Uterus (tissue), 4 donors: ENCODE measurements around the gene THOC5. TPM values are rescaled to one million over a fixed set of nuclear protein-coding genes. Genes with fewer than 3 reads are reported as not detected.

Experiments
- DNase-seq, 2 donors: peaks; one replicate each; pipeline ENCODE4 v3.0.0-alpha.2; 2019 to 2020
- H3K27ac ChIP-seq, 2 donors: fragments of 200-600 bp; sonication (generic); 1 replicate in 1 of 2; 2 replicates in 1 of 2; pipeline ENCODE4 v1.5.1; 2016 to 2018
- H3K27me3 ChIP-seq, 2 donors: fragments of 200-600 bp; sonication (generic); one replicate each; pipeline ENCODE4 v1.5.1; 2018 to 2019; ENCODE audit warnings: control low read depth in 1 of 2
- H3K36me3 ChIP-seq, 2 donors: fragments of 200-600 bp; sonication (generic); one replicate each; pipeline ENCODE4 v1.5.1; 2019; ENCODE audit warnings: control low read depth in 1 of 2
- H3K4me1 ChIP-seq, 2 donors: fragments of 200-600 bp; sonication (generic); one replicate each; pipeline ENCODE4 v1.5.1; 2018 to 2019; ENCODE audit warnings: control low read depth in 1 of 2
- H3K4me3 ChIP-seq, 2 donors: fragments of 200-600 bp; sonication (generic); 1 replicate in 1 of 2; 2 replicates in 1 of 2; pipeline ENCODE4 v1.5.1; 2018 to 2019; ENCODE audit warnings: mild to moderate bottlenecking in 1 of 2
- H3K9me3 ChIP-seq, 2 donors: fragments of 200-600 bp; sonication (generic); one replicate each; pipeline ENCODE4 v1.5.1; 2019; ENCODE audit warnings: control low read depth in 1 of 2
- POLR2A ChIP-seq, 2 donors: fragments of 450-650 bp; IDR thresholded peaks; one replicate each; pipeline ENCODE4 v1.6.1; 2016; ENCODE audit warnings: antibody characterized with exemption in 2 of 2, mild to moderate bottlenecking in 1 of 2, moderate library complexity in 1 of 2
- intact Hi-C: fragments of 100-400 bp; cut with DNase I; formaldehyde crosslinking; loops from one replicate; pipeline ENCODE4 v1.15.1; 2023; ENCODE audit warnings: low total_unique reads
- total RNA-seq, 4 donors: library from RNA; depleted of rRNA in 3 of 4; stranded (reverse); fragments of >200 nt in 3 of 4; gene quantifications; one replicate each; pipeline versions ENCODE4 v1.1.0 to v1.2.4, GENCODE V29; 2014 to 2023
- TF ChIP-seq, protein P1 (sequence below), 4 experiments: fragments of 200-600 bp in 2 of 4; fragments of 450-650 bp in 2 of 4; sonication (generic) in 2 of 4; IDR thresholded peaks; one replicate each; pipeline ENCODE4 v1.5.1; 2016 to 2019; ENCODE audit warnings: antibody characterized with exemption in 4 of 4, mild to moderate bottlenecking in 2 of 4, moderate library complexity in 1 of 4
- donor health status: DM: yes; HTN: yes; CAD: no.

Gene THOC5
- total RNA-seq, 4 donors from 2014 or later, result 8.5 to 59.1 (median 48.7) TPM

DNA sequence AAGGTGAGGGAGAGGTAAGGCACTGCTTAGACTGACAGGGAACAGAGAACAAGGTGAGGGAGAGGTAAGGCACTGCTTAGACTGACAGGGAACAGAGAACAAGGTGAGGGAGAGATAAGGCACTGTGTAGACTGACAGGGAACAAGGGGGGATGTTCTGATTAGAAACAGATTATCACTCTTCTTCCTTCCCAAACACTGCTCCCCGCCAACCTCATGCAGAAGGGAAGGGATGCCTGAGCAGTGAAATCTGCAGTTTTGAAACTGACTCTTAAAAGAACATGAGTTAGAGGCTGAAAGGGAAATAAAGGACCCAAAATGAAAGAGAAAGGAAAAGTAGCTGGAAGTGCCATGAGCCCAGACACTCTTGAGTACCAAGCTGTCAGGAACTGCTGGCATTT lies 43.7 kb downstream of the THOC5 start:
- no peaks in the 10 kb centered on the region for H3K9me3 ChIP-seq
- TF ChIP-seq POLR2A (IDR thresholded peaks at IDR 0.05), result no peak
- TF ChIP-seq, protein P1, sequence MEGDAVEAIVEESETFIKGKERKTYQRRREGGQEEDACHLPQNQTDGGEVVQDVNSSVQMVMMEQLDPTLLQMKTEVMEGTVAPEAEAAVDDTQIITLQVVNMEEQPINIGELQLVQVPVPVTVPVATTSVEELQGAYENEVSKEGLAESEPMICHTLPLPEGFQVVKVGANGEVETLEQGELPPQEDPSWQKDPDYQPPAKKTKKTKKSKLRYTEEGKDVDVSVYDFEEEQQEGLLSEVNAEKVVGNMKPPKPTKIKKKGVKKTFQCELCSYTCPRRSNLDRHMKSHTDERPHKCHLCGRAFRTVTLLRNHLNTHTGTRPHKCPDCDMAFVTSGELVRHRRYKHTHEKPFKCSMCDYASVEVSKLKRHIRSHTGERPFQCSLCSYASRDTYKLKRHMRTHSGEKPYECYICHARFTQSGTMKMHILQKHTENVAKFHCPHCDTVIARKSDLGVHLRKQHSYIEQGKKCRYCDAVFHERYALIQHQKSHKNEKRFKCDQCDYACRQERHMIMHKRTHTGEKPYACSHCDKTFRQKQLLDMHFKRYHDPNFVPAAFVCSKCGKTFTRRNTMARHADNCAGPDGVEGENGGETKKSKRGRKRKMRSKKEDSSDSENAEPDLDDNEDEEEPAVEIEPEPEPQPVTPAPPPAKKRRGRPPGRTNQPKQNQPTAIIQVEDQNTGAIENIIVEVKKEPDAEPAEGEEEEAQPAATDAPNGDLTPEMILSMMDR (IDR thresholded peaks at IDR 0.05), result no peak
- no peak overlapping the region for H3K27ac ChIP-seq
- no peak for DNase-seq
- no peaks in the 10 kb centered on the region for H3K36me3 ChIP-seq
- intact Hi-C loops, result no loop called here
- H3K4me1 ChIP-seq, result no peaks in the 10 kb centered on the region
- no peak overlapping the region for H3K4me3 ChIP-seq
- H3K27me3 ChIP-seq, result no peaks in the 10 kb centered on the region

DNA sequence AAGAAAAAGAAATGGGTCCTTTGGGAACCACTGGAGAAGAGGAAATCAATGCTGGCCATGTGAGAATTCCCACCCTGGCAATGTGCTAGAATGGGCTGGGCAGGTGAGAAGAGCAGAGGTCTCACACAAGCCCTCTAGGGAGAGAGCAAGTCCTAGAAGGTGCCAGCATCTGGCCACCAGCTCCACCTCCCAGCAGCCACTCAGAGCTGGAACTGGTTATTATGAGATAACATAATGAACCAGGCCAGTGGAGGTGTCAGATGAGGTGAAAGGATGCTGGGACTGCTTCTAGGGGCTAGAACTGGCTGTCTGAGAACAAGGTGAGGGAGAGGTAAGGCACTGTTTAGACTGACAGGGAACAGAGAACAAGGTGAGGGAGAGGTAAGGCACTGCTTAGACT lies 44.3 kb downstream of the THOC5 start:
- no peak for TF ChIP-seq POLR2A (IDR thresholded peaks at IDR 0.05)
- TF ChIP-seq, protein P1 (IDR thresholded peaks at IDR 0.05), result no peak
- H3K27me3 ChIP-seq, result no peaks in the 10 kb centered on the region
- no peaks in the 10 kb centered on the region for H3K9me3 ChIP-seq
- intact Hi-C loops, result no loop called here
- H3K4me1 ChIP-seq, result no peaks in the 10 kb centered on the region
- DNase-seq, result no peak
- H3K4me3 ChIP-seq, result no peak overlapping the region
- H3K36me3 ChIP-seq, result no peaks in the 10 kb centered on the region
- no peak overlapping the region for H3K27ac ChIP-seq

DNA sequence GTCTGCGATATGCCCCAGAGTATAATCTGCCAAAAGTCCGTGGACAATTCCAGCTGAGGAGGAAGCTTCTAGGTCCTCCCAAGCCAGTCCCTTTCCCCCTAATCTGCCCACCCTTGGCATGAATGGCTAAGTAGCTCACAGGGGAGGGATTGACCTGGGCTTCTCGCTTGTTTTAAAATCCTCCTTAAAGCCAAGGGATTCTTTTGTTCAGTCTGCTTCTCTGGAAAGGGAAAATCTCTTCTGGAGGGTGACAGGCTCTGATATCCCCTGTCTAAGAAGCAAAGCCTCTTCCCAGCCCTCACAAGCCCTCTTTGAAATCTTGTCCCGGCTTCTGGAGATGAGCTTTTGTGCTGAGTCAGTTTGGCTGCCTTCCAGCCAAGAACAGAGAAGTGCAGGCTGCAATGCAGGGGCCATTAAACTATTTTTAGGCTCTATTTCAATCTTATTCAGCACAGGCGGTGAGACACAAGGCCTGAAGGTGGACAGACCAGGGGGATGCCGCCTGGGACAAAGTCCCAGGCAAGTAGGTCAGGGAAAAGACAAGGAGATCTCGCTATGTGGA lies 49.7 kb downstream of the THOC5 start:
- Histone ChIP-seq H3K4me1 (peaks cover 0 to 5% of the 10 kb centered on the region in 2 donors), H3K27ac (peak overlapping the region in 1 of 2 donors; percentile 36), H3K4me3 (no peak overlapping the region), H3K36me3 (no peaks in the 10 kb centered on the region), H3K9me3 (no peaks in the 10 kb centered on the region), H3K27me3 (no peaks in the 10 kb centered on the region)
- TF ChIP-seq, protein P1 (IDR thresholded peaks at IDR 0.05), result no peak
- TF ChIP-seq POLR2A (IDR thresholded peaks at IDR 0.05), result no peak
- intact Hi-C loops, result no loop called here
- DNase-seq, result peak; percentile 62 to 68

- Histone ChIP-seq H3K27me3 (no peaks in the 10 kb centered on the region), H3K4me1 (peaks cover 0 to 5% of the 10 kb centered on the region in 2 donors), H3K4me3 (no peak overlapping the region), H3K9me3 (no peaks in the 10 kb centered on the region), H3K27ac (no peak overlapping the region), H3K36me3 (no peaks in the 10 kb centered on the region)
- DNase-seq, result no peak
- TF ChIP-seq, protein P1 (IDR thresholded peaks at IDR 0.05), result no peak
- no peak for TF ChIP-seq POLR2A (IDR thresholded peaks at IDR 0.05)
- intact Hi-C loops, result no loop called here
Measured at GRCh38 chr22:29499852-29500251, 53.7 kb downstream of the THOC5 start.

DNA sequence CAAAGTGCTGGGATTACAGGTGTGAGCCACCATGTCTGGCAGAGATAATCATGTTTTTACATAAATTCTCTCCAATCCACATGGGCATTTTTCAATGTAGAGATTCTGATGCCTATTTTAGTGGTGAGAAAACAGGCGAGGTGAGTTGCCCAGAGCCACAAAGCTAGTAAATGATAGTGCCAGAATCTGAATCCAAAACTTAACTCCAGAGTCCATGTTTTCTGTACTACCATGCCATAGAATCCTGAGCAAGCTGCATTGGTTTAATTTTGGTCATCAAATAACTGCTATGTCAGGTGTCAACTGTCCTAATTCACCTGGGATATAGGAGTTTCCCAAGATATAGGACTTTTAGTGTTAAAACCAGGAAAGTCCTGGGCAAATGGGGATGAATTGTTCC lies 59.9 kb downstream of the THOC5 start:
- Histone ChIP-seq H3K4me3 (no peak overlapping the region), H3K36me3 (no peaks in the 10 kb centered on the region), H3K27ac (no peak overlapping the region), H3K4me1 (no peaks in the 10 kb centered on the region), H3K27me3 (no peaks in the 10 kb centered on the region), H3K9me3 (no peaks in the 10 kb centered on the region)
- DNase-seq, result no peak
- TF ChIP-seq POLR2A (IDR thresholded peaks at IDR 0.05), result no peak
- TF ChIP-seq, protein P1 (IDR thresholded peaks at IDR 0.05), result no peak
- intact Hi-C loops, result no loop called here
